ENCODE results near the gene JMJD8.

DNA sequence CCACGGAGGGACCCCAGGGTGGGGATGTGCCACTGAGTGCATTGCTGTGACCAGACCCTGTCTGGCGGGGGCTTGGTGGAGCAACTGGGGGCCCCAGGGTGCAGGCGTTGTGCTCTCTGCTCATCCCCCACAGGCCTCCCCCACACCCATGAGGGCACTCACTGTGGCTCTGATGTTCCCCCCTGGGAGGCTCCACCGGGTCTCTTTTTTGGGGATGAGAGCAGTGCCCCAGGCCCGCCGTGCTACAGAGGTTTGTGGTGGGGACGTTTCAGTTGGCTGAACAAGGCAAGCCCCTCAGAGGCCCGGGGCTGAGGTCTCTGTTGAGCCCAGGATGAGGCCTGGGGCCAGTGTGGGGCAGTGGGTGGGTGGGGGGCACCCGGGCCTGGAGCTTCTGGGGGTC lies 39.6 kb upstream of the JMJD8 start:
- TF ChIP-seq, protein P1, sequence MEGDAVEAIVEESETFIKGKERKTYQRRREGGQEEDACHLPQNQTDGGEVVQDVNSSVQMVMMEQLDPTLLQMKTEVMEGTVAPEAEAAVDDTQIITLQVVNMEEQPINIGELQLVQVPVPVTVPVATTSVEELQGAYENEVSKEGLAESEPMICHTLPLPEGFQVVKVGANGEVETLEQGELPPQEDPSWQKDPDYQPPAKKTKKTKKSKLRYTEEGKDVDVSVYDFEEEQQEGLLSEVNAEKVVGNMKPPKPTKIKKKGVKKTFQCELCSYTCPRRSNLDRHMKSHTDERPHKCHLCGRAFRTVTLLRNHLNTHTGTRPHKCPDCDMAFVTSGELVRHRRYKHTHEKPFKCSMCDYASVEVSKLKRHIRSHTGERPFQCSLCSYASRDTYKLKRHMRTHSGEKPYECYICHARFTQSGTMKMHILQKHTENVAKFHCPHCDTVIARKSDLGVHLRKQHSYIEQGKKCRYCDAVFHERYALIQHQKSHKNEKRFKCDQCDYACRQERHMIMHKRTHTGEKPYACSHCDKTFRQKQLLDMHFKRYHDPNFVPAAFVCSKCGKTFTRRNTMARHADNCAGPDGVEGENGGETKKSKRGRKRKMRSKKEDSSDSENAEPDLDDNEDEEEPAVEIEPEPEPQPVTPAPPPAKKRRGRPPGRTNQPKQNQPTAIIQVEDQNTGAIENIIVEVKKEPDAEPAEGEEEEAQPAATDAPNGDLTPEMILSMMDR (optimal IDR thresholded peaks at IDR 0.05 in 1 of 3, IDR thresholded peaks at IDR 0.05 in 1 of 3, conservative IDR thresholded peaks at IDR 0.05 in 1 of 3; ENCODE audit: extremely low read depth in 1 of 3, insufficient read depth in 2 of 3, low read length in 3 of 3) = no peak
- no peak for TF ChIP-seq EZH2 (IDR thresholded peaks at IDR 0.05; ENCODE audit: low read length)

All from keratinocyte (primary cell).